Stimulated activated naive CD4-positive, alpha-beta T cell treated with Interleukin-2 at 50 U/mL for 16 hours (primary cell): Measurements from ENCODE around the gene MMP7.
"Not testable (repeated sequence)": the region's sequence is repeated elsewhere in the genome, so short reads cannot be mapped to it uniquely, and the experiment has no call there.

Experiments
- DNase-seq: peaks from one replicate; lab custom pipeline; 2025; lab: John Stamatoyannopoulos, UW

The MMP7 gene

GRCh38 chr11:102539567-102539966, 9.0 kb upstream of the MMP7 start:
- no peak for DNase-seq

- DNase-seq: no peak
Observed at GRCh38 chr11:102538932-102539331, 8.4 kb upstream of the MMP7 start.

GRCh38 chr11:102534261-102534872, 3.8 kb upstream of the MMP7 start:
- DNase-seq: no peak

- DNase-seq: no peak
Observed at GRCh38 chr11:102528618-102529017, 1.9 kb downstream of the MMP7 start.

GRCh38 chr11:102527684-102528083, 2.9 kb downstream of the MMP7 start:
- DNase-seq: no peak

GRCh38 chr11:102527041-102527440, 3.5 kb downstream of the MMP7 start:
- no peak for DNase-seq

DNA sequence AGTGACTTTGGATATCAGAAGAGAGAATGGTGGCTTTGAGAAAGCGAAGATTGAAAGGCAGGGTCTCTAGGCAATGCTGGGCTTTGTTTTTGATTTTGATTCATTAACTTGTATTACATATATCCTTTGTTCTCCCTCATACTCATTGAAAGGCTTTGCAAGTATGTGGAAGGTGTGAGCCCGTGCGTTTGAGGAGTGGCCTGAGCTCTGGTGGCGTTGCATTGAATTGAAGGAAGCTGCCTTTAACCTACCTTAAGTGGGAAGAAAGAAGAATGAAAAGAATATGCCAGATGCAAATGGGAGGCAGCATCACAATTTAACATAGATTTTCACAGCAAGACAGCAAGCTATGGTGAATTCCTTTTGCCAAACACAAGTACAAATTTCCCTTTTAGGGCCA, 6.7 kb downstream of the MMP7 start:
- DNase-seq: no peak

GRCh38 chr11:102523189-102523570, 7.4 kb downstream of the MMP7 start:
- no peak for DNase-seq

- no peak for DNase-seq
Observed at GRCh38 chr11:102522312-102523188, 8.0 kb downstream of the MMP7 start.

GRCh38 chr11:102521121-102521520, 9.4 kb downstream of the MMP7 start:
- no peak for DNase-seq

DNA sequence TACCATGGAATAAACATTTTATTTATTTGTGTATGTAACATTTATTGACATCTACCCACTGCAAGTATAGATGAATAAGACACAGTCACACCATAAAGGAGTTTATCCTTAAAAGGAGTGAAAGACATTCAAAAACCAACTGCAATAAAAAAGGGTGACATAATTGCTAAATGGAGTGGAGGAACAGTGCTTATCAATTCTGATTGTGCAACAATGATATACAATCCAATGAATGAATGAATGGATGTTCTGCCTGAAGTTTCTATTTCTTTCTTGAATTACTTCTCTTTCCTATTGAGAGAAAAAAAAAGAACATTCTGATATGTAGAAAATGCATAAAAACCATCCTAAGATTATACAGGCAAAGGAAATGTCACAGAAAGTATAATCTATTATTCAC, 10.0 kb downstream of the MMP7 start:
- DNase-seq: no peak

GRCh38 chr11:102518296-102519094, 12.1 kb downstream of the MMP7 start:
- no peak for DNase-seq

DNA sequence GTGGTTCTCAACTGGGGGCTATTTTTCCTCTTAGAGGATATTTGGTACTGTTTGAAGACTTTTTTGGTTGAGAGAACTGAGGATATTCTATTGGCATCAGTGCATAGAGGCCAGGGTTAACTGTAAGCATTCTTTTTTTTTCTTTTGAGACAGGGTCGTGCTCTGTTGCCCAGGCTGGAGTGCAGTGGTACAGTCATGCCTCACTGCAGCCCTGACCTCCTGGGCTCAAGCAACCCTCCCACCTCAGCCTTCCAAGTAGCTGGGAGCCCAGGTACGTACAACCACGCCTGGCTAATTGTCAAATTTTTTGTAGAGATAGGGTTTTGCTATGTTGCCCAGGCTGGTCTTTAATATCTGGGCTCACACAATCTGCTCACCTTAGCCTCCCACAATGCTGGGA, 12.9 kb downstream of the MMP7 start:
- no peak for DNase-seq

- DNase-seq: no peak
Observed at GRCh38 chr11:102516179-102516578, 14.4 kb downstream of the MMP7 start.

- DNase-seq: no peak
Observed at GRCh38 chr11:102513869-102514268, 16.7 kb downstream of the MMP7 start.

GRCh38 chr11:102510439-102511135, 20.0 kb downstream of the MMP7 start:
- DNase-seq: no peak

DNA sequence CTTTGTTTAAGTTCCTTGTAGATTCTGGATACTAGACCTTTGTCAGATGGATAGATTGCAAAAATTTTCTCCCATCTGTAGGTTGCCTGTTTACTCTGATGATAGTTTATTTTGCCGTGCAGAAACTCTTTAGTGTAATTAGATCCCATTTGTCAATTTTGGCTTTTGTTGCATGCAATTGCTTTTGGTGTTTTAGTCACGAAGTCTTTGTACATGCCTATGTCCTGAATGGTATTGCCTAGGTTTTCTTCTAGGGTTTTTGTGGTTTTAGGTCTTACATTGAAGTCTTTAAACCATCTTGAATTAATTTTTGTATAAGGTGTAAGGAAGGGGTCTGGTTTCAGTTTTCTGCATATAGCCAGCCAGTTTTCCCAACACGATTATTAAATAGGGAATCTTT, 27.7 kb downstream of the MMP7 start:
- not testable (repeated sequence) for DNase-seq

- DNase-seq: no peak
Observed at GRCh38 chr11:102500829-102501228, 29.7 kb downstream of the MMP7 start.

- no peak for DNase-seq
Observed at GRCh38 chr11:102499931-102500330, 30.6 kb downstream of the MMP7 start.

DNA sequence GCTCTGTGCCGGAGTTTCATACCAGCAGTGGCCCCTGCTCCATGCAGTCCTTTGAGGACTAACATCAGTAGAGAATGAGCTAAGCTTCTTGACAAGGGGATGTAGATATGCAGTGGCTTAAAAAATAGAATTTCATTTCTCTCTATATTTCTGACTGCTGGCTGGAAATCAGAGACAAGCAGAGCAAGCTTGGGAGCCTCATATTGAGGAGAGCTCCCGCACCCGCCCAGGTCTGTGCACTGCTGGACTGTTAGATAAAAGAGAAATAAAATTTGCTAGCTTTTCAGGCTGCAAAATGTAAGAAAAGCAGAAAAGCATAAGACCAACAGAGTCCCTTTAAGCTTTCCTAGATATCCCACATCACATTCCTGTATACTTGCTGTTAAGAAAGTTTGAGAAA, 31.4 kb downstream of the MMP7 start:
- no peak for DNase-seq

DNA sequence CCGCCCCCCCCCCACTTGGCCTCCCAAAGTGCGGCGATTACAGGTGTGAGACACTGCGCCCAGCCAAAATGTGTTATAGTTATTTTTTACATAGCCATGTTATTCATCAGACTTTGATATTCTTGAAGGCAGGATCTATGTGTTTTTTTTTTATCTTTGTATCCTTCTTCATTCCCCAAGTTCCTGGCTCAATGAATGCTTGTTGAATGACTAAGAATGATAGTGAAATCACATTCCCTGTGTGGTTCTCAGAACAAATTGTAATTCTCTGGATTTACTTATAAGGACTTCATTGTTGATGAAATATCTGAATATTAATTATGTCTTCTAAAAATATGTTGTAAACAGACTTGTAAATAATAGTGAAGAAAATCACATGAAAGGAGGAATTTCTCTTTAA, 33.5 kb downstream of the MMP7 start:
- no peak for DNase-seq
